ENCODE data around the gene TSPAN2.

The TSPAN2 gene

DNA sequence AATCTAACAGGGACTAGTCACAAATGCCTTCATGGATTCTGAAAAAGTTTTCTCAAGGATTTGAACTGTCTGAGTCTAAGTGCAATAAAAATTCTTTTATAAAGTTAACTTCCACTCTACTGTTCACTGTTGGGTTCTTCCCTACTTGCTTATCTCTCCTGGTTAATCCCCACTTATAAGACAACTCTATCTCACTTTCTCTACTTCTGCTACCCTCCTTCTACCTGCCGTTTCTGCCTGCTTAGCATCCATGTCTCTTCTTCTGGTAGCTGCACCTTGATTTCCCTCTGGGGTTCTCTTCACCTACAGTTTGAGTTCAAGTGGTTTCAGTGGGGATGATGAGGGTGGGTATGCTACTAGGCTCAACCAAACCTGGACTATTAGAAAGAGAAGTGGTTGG lies 53.7 kb downstream of the TSPAN2 start:
- H2AFZ ChIP-seq (ENCODE audit: low read length): no peak overlapping the region
- H3K36me3 ChIP-seq (ENCODE audit: insufficient read depth, low read length): no peaks in the 10 kb centered on the region
- no peaks in the 10 kb centered on the region for H3K9me2 ChIP-seq (replicated peaks; ENCODE audit: low read depth, low read length)
- no peaks in the 10 kb centered on the region for H3K4me1 ChIP-seq (ENCODE audit: insufficient read depth, low read length, poor library complexity, severe bottlenecking)
- H4K20me1 ChIP-seq (ENCODE audit: insufficient read depth, low read length, poor library complexity, severe bottlenecking): no peaks in the 10 kb centered on the region
- H3K4me3 ChIP-seq (ENCODE audit: low read length, poor library complexity, severe bottlenecking): no peak overlapping the region
- H3K9ac ChIP-seq (ENCODE audit: low read depth, low read length, poor library complexity, severe bottlenecking): no peak overlapping the region
- H3K9me3 ChIP-seq (ENCODE audit: insufficient read depth, low read depth, low read length): no peaks in the 10 kb centered on the region
- no peaks in the 10 kb centered on the region for H3K79me2 ChIP-seq (ENCODE audit: insufficient read depth, low read length)
- no peaks in the 10 kb centered on the region for H3F3A ChIP-seq (ENCODE audit: low read depth)
- TF ChIP-seq CTCF (conservative IDR thresholded peaks at IDR 0.05; ENCODE audit: low read length): no peak
- TF ChIP-seq EZH2phosphoT487 (IDR thresholded peaks at IDR 0.05; ENCODE audit: borderline replicate concordance): no peak
- H3K4me2 ChIP-seq (ENCODE audit: low read depth, low read length, poor library complexity, severe bottlenecking): no peak overlapping the region
- H3K27me3 ChIP-seq (ENCODE audit: insufficient read depth, low read length, poor library complexity, severe bottlenecking): no peaks in the 10 kb centered on the region

- no peak overlapping the region for H3K9ac ChIP-seq (ENCODE audit: low read depth, low read length, poor library complexity, severe bottlenecking)
- H3K4me2 ChIP-seq (ENCODE audit: low read depth, low read length, poor library complexity, severe bottlenecking): no peak overlapping the region
- no peaks in the 10 kb centered on the region for H3K27me3 ChIP-seq (ENCODE audit: insufficient read depth, low read length, poor library complexity, severe bottlenecking)
- H3K4me3 ChIP-seq (ENCODE audit: low read length, poor library complexity, severe bottlenecking): no peak overlapping the region
- no peaks in the 10 kb centered on the region for H3K4me1 ChIP-seq (ENCODE audit: insufficient read depth, low read length, poor library complexity, severe bottlenecking)
- no peak for TF ChIP-seq CTCF (conservative IDR thresholded peaks at IDR 0.05; ENCODE audit: low read length)
- TF ChIP-seq EZH2phosphoT487 (IDR thresholded peaks at IDR 0.05; ENCODE audit: borderline replicate concordance): no peak
- no peaks in the 10 kb centered on the region for H3K9me2 ChIP-seq (replicated peaks; ENCODE audit: low read depth, low read length)
- H2AFZ ChIP-seq (ENCODE audit: low read length): no peak overlapping the region
- no peaks in the 10 kb centered on the region for H4K20me1 ChIP-seq (ENCODE audit: insufficient read depth, low read length, poor library complexity, severe bottlenecking)
- no peaks in the 10 kb centered on the region for H3F3A ChIP-seq (ENCODE audit: low read depth)
- no peaks in the 10 kb centered on the region for H3K9me3 ChIP-seq (ENCODE audit: insufficient read depth, low read depth, low read length)
- H3K36me3 ChIP-seq (ENCODE audit: insufficient read depth, low read length): no peaks in the 10 kb centered on the region
- H3K79me2 ChIP-seq (ENCODE audit: insufficient read depth, low read length): no peaks in the 10 kb centered on the region
Measured at GRCh38 chr1:115031595-115031994, 57.7 kb downstream of the TSPAN2 start.

GRCh38 chr1:115029526-115029925 lies 59.8 kb downstream of the TSPAN2 start, which contains the start of gene TSHB:
TSHB (plus strand) TSS chr1:115029826; CDS start chr1:115033363, 3,537 bp downstream.
- Histone ChIP-seq H3K79me2 (ENCODE audit: insufficient read depth, low read length) (no peaks in the 10 kb centered on the region), H3K9me2 (replicated peaks; ENCODE audit: low read depth, low read length) (no peaks in the 10 kb centered on the region)

More at GRCh38 chr1:115029526-115029925, 59.8 kb downstream of the TSPAN2 start, which contains the start of gene TSHB:
- H3K4me1 ChIP-seq (ENCODE audit: insufficient read depth, low read length, poor library complexity, severe bottlenecking): no peaks in the 10 kb centered on the region
- H3K36me3 ChIP-seq (ENCODE audit: insufficient read depth, low read length): no peaks in the 10 kb centered on the region
- no peaks in the 10 kb centered on the region for H4K20me1 ChIP-seq (ENCODE audit: insufficient read depth, low read length, poor library complexity, severe bottlenecking)
- no peak within 1 kb of the TSS for H3K9ac ChIP-seq (ENCODE audit: low read depth, low read length, poor library complexity, severe bottlenecking)
- TF ChIP-seq EZH2phosphoT487 (IDR thresholded peaks at IDR 0.05; ENCODE audit: borderline replicate concordance) (no peak), CTCF (conservative IDR thresholded peaks at IDR 0.05; ENCODE audit: low read length) (no peak)
- H3K27me3 ChIP-seq (ENCODE audit: insufficient read depth, low read length, poor library complexity, severe bottlenecking): no peaks in the 10 kb centered on the region
- H3K4me2 ChIP-seq (ENCODE audit: low read depth, low read length, poor library complexity, severe bottlenecking): no peak within 1 kb of the TSS
- H3K4me3 ChIP-seq (ENCODE audit: low read length, poor library complexity, severe bottlenecking): no peak within 1 kb of the TSS
- H3K9me3 ChIP-seq (ENCODE audit: insufficient read depth, low read depth, low read length): no peaks in the 10 kb centered on the region
- H2AFZ ChIP-seq (ENCODE audit: low read length): no peak within 1 kb of the TSS
- H3F3A ChIP-seq (ENCODE audit: low read depth): no peaks in the 10 kb centered on the region
